GM18502 (cell line): ENCODE data around the gene KRT16.
"Not testable (repeated sequence)": the region's sequence is repeated elsewhere in the genome, so short reads cannot be mapped to it uniquely, and the experiment has no call there.

Source experiments
- ATAC-seq: cut with Tn5 transposase; IDR thresholded peaks from one replicate; pipeline ENCODE4 v1.9.1; 2021; ENCODE audit warnings: mild to moderate bottlenecking; ENCODE audit not compliant: unreplicated experiment, poor library complexity

The KRT16 gene

GRCh38 chr17:41619036-41619926, 6.7 kb upstream of the KRT16 start:
- no peak for ATAC-seq

DNA sequence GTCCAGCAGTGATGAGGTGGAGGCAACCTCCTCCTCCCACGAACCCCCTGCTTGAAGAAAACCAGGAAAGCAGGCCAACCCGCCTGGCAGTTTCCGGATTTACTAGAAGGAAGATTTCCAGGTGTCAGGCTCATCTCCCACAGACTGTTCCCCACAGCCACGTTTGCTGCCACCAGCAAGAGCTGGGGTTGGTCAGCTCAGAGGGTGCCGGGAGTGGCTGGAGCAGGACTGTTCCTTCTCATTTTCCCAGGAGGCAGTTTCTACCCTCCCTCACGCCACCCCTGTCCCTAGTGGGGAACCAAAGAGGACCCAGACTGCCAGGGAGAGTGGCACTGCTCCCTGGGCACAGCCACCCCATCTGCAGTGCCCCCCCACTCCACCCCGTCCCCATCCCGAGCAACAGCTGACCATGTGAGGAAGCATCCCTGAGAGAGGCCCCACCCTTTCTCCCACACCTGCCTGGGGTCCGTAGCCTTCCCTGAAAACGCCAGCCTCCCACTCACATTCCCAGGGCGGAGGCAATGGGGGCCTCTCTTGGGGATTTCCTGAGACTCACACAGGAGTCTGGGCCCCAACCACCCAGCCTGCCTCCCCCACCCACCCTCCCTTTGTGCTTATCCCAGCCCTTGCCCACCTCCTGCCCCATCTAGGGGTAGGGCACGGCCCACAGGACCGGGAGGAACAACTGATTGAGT, 5.9 kb upstream of the KRT16 start:
- ATAC-seq = no peak

DNA sequence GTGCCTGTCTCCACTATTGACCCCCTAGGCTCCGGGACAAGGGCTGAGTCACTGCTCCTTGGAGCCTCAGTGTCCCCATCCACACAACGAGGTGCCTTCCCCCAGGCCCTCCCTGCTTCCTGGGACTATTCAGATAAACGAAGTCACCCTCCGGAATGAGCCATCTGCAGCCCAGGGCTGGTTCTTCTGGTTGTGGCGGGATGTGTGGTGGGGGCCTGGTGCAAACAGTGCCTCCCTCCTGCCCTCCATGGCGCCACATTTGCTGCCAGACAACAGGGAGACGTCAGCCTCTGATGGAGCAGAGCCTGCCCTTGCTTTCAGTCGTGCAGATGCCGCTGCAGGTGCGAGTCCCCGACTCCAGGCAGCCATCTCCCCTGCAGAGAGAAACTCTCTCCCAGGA, 5.1 kb upstream of the KRT16 start:
- ATAC-seq = no peak

DNA sequence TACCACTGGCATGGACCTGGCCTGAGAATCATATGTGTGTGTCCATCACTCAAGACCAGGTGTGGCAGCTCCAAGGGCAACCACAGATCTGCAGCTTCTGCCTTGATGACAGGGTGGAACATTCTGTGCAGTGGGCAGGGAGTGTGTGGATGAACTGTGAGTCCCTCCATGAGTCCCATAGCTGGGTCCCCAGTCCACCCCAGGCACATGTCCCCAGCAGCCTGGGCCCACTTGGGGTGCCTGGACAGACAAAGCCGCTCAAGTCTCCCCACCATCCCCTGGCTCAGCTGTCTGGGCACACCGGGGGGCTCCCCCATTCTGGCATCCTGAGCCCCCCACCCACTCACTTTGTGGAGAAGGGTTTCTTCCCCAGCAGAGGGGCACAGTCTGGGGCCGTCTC, 4.6 kb upstream of the KRT16 start:
- no peak for ATAC-seq

DNA sequence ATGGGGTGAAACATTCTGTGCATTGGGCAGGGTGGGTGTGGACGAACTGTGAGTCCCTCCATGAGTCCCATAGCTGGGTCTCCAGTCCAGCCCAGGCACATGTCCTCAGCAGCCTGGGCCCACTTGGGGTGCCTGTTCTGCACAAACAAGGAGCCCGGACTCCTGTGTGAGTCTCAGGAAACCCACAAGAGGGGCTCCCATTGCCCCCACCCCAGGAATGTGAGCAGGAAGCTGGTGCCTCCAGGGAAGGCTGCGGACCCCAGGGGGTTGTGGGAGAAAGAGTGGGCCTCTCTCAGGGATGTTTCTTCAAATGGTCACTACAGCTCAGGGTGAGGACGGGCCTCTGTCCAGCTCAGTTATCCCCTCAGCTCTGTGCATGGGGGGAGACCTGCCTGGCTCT, 3.9 kb upstream of the KRT16 start:
- ATAC-seq = not testable (repeated sequence)

DNA sequence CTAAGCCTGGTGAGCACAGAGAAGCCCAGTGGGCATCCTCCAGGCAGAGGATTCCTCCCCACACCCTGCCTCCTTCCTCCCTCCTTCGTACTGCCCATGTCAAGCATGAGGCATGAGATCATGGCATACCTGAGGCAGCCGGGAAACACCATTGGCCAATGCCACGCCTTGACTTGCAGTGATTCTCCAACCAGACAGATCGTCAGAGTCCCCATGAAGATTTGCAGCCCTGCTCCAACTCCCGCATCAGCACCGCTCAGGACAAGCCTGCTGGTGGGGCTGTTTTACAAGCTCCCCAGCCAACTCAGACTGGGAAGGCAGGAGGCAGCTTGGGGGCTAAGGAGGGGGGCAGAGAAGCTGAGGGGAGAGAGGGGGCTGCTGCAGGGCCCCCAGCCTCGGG, 2.9 kb upstream of the KRT16 start:
- ATAC-seq = no peak

GRCh38 chr17:41614767-41615166, 2.2 kb upstream of the KRT16 start:
- ATAC-seq = not testable (repeated sequence)

- no peak for ATAC-seq
Observed at GRCh38 chr17:41614098-41614497, 1.5 kb upstream of the KRT16 start.

- no peak for ATAC-seq
Observed at GRCh38 chr17:41613277-41614082, 913 bp upstream of the KRT16 start.

- no peak for ATAC-seq
Observed at GRCh38 chr17:41610965-41611640, 1.5 kb downstream of the KRT16 start.

DNA sequence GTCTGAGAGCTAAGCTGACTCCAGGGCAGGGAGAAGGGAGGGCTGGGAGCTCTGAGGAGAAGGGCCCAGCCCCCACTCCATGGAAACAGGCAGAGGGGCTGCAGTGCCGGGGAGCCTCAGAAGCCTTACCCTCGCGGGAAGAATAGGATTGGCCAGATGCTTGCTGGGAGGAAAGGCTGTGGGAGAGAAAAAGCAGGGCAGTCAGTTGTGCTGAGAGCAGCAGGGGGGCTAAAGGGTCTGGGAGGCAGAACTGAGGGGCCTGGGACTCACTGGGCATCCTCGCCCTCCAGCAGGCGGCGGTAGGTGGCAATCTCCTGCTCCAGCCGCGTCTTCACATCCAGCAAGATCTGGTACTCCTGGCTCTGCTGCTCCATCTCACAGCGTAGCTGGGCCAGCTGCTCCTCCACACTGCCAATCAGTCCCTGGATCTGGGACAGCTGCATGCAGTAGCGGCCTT, 2.5 kb downstream of the KRT16 start:
- ATAC-seq = not testable (repeated sequence)

GRCh38 chr17:41606930-41607329, 5.6 kb downstream of the KRT16 start:
- ATAC-seq = not testable (repeated sequence)

GRCh38 chr17:41602524-41602923, 10.0 kb downstream of the KRT16 start:
- no peak for ATAC-seq

DNA sequence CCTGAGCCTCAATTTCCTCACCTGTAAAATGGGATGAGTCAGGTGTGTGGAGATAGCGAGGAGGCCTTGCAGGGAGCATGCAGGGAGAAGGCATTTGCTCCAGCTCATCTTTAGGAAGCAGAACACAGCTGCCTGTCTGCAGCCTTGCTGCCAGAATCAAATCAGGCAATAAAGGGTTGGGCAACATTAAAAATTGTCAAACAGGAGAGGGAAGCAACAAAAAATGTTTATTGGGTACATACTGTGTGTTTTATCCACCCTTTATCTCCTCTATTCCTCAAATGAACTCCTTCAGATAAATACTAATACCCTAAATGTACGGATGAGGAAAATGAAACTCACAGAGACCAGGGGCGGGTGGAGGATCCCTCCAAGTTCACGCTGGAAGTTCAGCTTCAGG, 12.2 kb downstream of the KRT16 start:
- ATAC-seq = no peak

- no peak for ATAC-seq
Observed at GRCh38 chr17:41599680-41600079, 12.9 kb downstream of the KRT16 start.

DNA sequence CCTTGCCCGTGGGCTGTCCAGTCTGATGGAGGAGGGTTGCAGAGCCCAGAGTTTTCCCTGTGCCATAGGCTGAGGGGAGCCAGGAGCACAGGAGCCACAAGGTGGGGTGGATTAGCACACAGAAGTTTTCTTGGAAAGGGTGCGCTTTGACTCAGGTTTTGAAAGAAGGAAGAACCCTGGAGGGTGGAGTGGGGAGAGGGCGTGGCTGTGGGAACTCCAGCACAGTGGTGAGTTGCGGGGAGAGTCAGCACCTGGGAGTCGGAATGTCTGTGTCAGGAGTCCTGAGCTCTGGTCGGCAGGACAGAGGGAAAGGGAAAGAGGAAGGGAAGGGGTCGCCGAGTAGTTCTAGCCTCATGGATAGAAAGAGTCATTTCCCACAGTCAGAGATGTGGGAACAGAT, 17.0 kb downstream of the KRT16 start:
- no peak for ATAC-seq

DNA sequence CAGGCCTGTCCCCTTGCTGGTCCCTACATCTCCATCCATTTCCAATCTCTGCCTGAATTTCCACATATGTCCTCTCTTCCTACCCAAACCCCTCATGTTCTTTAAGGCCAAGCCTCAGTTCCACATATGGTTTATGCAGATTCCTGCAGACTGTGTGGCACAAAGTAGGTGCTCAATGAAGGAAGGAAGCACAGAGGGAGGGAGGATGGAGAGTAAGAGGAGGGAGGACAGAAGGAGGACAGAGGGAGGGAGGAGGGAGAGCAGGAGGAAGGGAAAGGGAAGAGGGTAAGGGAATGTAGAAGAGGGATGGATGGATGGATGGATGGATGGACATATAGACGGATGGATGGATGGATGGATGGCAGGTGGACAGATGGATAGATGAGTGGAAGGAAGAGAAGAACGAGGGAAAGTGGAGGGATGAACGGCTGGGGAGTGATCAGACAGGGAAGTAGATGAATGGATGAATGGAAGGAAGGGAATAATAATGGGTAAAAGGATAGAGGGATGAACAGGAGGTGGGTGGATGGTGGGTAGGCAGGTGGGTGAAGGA, 18.1 kb downstream of the KRT16 start:
- no peak for ATAC-seq

DNA sequence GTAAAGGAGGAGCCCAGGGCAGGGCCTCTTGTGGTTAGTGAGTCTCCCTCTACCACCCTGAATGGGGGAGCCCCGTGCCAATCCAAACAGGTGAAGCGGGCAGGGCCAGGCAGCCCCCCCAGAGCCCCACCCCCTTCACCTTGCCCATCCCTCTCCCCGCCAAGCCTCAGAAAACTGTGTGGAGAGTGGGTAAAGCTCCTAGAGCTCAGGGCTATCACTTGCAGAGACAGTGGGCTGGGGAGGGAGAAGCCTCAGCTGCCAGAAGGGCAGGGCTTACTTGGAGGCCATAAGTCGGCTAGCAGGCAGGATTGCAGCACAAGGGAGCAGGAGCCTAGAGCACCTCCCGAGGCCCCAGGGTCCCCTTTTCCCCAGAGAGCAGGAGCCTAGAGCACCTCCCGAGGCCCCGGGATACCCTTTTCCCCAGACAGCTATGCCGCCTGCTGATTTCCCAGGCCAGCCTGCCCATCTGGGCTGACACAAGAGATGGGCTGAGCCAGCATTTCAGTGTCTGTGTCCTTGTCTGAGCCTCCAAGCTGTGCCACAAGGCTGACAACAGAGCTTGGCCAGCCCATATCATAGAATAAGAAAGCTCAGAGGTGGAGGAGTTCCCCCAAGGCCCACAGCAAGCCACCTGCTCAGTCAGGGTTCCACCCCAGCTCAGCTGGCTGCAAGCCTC, 19.1 kb downstream of the KRT16 start:
- ATAC-seq = no peak

DNA sequence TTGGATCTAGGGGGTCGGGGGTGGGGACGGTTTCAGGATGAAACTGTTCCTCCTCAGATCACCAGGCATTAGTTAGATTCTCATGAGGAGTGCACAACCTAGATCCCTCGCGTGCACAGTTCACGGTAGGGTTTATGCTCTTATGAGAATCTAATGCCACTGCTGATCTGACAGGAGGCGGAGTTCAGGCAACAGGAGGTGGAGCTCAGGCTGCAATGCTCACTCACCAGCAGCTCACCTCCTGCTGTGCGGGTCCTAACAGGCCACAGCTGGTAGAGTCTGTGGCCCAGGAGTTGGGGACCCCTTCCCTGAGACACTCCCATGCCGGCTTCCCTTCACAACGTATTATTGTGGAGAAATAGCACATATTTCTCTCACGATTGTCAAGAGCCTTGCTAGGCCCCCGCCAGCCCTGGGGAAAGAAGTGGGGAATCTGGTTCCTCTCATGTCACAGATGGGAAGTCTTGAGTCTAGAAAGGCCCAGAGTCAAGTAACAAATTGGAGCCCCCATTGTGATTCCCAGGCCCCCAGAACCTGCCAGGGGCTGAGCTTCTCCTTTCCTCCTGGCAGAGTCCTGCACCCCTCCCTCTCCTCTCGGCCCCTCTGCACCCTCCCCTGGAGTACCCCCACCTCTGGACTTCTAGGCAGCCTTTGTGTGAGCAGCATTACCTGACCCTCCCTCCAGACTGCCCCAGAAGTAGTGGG, 19.8 kb downstream of the KRT16 start:
- no peak for ATAC-seq
